ENCODE measurements around the gene MELTF.

DNA sequence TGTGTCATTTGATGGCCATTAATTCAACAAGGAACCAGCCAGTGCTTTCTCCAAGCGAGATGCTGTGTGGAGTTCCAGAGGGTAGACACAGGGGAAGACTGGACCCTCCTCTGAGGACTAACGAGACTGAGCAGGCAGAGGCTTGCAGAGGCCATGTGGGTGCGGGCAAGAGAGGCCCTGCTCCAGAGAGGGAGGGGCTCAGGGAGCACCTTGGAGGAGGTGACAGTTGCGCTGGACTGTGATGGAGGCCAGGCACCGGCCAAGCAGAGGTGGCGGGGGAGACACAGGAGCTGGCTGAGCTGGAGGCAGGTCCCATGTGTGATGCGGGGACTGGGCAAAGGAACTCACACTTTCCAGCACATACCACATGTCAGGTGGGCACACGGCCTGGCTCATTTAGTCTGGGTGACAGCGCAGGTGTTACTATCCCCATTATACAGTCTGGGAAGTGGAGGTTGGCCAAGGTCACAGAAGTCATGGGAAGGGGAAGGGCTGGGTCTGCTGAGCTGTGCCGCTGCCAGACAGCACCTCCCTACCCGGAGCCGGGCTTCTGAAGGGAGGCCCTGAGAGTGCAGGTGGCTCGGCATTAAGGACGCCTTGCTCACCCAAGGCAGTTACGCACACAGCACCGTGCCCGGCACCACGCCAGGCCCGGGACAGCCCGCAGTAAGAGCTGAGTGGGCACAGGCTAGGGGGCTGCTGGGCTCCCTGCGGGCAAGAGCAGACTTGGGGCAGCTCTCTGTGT is 3.7 kb downstream of the MELTF start:
- TF ChIP-seq RBFOX2 (IDR thresholded peaks at IDR 0.05; ENCODE audit: low read depth, low read length) (no peak), ZNF326 (CRISPR knock-in tag; IDR thresholded peaks at IDR 0.05; ENCODE audit: borderline replicate concordance) (no peak), SYNCRIP (IDR thresholded peaks at IDR 0.05; ENCODE audit: insufficient read depth, low read depth, low read length) (no peak), ZNF768 (CRISPR knock-in tag; IDR thresholded peaks at IDR 0.05) (no peak)
- TF ChIP-seq, protein P1, sequence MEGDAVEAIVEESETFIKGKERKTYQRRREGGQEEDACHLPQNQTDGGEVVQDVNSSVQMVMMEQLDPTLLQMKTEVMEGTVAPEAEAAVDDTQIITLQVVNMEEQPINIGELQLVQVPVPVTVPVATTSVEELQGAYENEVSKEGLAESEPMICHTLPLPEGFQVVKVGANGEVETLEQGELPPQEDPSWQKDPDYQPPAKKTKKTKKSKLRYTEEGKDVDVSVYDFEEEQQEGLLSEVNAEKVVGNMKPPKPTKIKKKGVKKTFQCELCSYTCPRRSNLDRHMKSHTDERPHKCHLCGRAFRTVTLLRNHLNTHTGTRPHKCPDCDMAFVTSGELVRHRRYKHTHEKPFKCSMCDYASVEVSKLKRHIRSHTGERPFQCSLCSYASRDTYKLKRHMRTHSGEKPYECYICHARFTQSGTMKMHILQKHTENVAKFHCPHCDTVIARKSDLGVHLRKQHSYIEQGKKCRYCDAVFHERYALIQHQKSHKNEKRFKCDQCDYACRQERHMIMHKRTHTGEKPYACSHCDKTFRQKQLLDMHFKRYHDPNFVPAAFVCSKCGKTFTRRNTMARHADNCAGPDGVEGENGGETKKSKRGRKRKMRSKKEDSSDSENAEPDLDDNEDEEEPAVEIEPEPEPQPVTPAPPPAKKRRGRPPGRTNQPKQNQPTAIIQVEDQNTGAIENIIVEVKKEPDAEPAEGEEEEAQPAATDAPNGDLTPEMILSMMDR (CRISPR knock-in tag; IDR thresholded peaks at IDR 0.05), result no peak
- TF ChIP-seq, protein P2, sequence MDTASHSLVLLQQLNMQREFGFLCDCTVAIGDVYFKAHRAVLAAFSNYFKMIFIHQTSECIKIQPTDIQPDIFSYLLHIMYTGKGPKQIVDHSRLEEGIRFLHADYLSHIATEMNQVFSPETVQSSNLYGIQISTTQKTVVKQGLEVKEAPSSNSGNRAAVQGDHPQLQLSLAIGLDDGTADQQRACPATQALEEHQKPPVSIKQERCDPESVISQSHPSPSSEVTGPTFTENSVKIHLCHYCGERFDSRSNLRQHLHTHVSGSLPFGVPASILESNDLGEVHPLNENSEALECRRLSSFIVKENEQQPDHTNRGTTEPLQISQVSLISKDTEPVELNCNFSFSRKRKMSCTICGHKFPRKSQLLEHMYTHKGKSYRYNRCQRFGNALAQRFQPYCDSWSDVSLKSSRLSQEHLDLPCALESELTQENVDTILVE (CRISPR knock-in tag; IDR thresholded peaks at IDR 0.05), result no peak
- TF ChIP-seq, protein P3, sequence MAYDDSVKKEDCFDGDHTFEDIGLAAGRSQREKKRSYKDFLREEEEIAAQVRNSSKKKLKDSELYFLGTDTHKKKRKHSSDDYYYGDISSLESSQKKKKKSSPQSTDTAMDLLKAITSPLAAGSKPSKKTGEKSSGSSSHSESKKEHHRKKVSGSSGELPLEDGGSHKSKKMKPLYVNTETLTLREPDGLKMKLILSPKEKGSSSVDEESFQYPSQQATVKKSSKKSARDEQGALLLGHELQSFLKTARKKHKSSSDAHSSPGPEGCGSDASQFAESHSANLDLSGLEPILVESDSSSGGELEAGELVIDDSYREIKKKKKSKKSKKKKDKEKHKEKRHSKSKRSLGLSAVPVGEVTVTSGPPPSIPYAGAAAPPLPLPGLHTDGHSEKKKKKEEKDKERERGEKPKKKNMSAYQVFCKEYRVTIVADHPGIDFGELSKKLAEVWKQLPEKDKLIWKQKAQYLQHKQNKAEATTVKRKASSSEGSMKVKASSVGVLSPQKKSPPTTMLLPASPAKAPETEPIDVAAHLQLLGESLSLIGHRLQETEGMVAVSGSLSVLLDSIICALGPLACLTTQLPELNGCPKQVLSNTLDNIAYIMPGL (CRISPR knock-in tag; IDR thresholded peaks at IDR 0.05; ENCODE audit: borderline replicate concordance in 1 of 2, low read depth in 1 of 2), result no peak

Data from HepG2 (cell line).